H9 (cell line): ENCODE data around the gene BCKDHB. TPM values are rescaled to one million over a fixed set of nuclear protein-coding genes. Genes with fewer than 3 reads are reported as not detected.

Experiments used
- DNase-seq: peaks from one replicate; pipeline ENCODE4 v3.0.0-alpha.2; 2017
- H2AFZ ChIP-seq: one replicate; pipeline ENCODE4 v1.6.1; 2013; ENCODE audit warnings: mild to moderate bottlenecking, low read length, control low read depth, moderate library complexity
- H2AK5ac ChIP-seq: 2 replicates; pipeline ENCODE4 v1.6.1; 2013; ENCODE audit warnings: low read length, control low read depth, mixed read lengths; ENCODE audit not compliant: insufficient read length
- H2BK120ac ChIP-seq: one replicate; pipeline ENCODE4 v1.6.1; 2013; ENCODE audit warnings: low read depth, mild to moderate bottlenecking, low read length, control low read depth, inconsistent platforms; ENCODE audit not compliant: poor library complexity, severe bottlenecking
- H2BK12ac ChIP-seq: 2 replicates; pipeline ENCODE4 v1.6.1; 2013; ENCODE audit warnings: low read length, control low read depth, mixed read lengths, low read depth; ENCODE audit not compliant: insufficient read length
- H2BK15ac ChIP-seq: 2 replicates; pipeline ENCODE4 v1.6.1; 2013; ENCODE audit warnings: low read depth, low read length, control low read depth
- H2BK20ac ChIP-seq: one replicate; pipeline ENCODE4 v1.6.1; 2013; ENCODE audit warnings: low read depth, mild to moderate bottlenecking, low read length, control low read depth, inconsistent platforms; ENCODE audit not compliant: poor library complexity, severe bottlenecking
- H2BK5ac ChIP-seq: 2 replicates; pipeline ENCODE4 v1.6.1; 2013; ENCODE audit warnings: low read length, control low read depth, mixed read lengths; ENCODE audit not compliant: insufficient read length
- H3K14ac ChIP-seq: 2 replicates; pipeline ENCODE4 v1.6.1; 2013; ENCODE audit warnings: low read length, control low read depth; ENCODE audit not compliant: insufficient read depth
- H3K18ac ChIP-seq: 2 replicates; pipeline ENCODE4 v1.6.1; 2013; ENCODE audit warnings: low read depth, mild to moderate bottlenecking, mixed read lengths, low read length, control low read depth; ENCODE audit not compliant: insufficient read length
- H3K23ac ChIP-seq: 2 replicates; pipeline ENCODE4 v1.6.1; 2013; ENCODE audit warnings: low read length, control low read depth, mixed read lengths, low read depth; ENCODE audit not compliant: insufficient read length
- H3K23me2 ChIP-seq: 2 replicates; pipeline ENCODE4 v1.6.1; 2013; ENCODE audit warnings: low read depth, mild to moderate bottlenecking, mixed read lengths, low read length, control low read depth; ENCODE audit not compliant: insufficient read length, poor library complexity, severe bottlenecking
- H3K27ac ChIP-seq: 2 replicates; pipeline ENCODE4 v1.5.1; 2013; ENCODE audit warnings: low read length, control low read depth, mixed read lengths, low read depth; ENCODE audit not compliant: insufficient read length
- H3K27me3 ChIP-seq: 2 replicates; pipeline ENCODE4 v1.6.1; 2013; ENCODE audit warnings: low read length, control low read depth, inconsistent platforms; ENCODE audit not compliant: insufficient read depth
- H3K4ac ChIP-seq: 2 replicates; pipeline ENCODE4 v1.6.1; 2013; ENCODE audit warnings: low read depth, mild to moderate bottlenecking, control low read depth, inconsistent platforms, low read length, moderate library complexity
- H3K4me1 ChIP-seq: 2 replicates; pipeline ENCODE4 v1.6.1; 2013; ENCODE audit warnings: low read length, control low read depth, inconsistent platforms; ENCODE audit not compliant: insufficient read depth
- H3K4me2 ChIP-seq: 2 replicates; pipeline ENCODE4 v1.6.1; 2013; ENCODE audit warnings: low read length, control low read depth, mixed read lengths; ENCODE audit not compliant: insufficient read length, insufficient read depth
- H3K56ac ChIP-seq: 2 replicates; pipeline ENCODE4 v1.6.1; 2013; ENCODE audit warnings: low read depth, mild to moderate bottlenecking, mixed read lengths, low read length, control low read depth; ENCODE audit not compliant: insufficient read length
- H3K79me1 ChIP-seq: 2 replicates; pipeline ENCODE4 v1.6.1; 2013; ENCODE audit warnings: low read depth, mild to moderate bottlenecking, moderate library complexity, low read length, control low read depth, inconsistent platforms; ENCODE audit not compliant: insufficient read depth, poor library complexity, severe bottlenecking
- H3K79me2 ChIP-seq: 2 replicates; pipeline ENCODE4 v1.6.1; 2013; ENCODE audit warnings: low read length, control low read depth, inconsistent platforms; ENCODE audit not compliant: insufficient read depth
- H3K9ac ChIP-seq: 2 replicates; pipeline ENCODE4 v1.6.1; 2013; ENCODE audit warnings: low read length, control low read depth, mixed read lengths; ENCODE audit not compliant: insufficient read length; ENCODE audit errors: extremely low read depth
- H3K9me3 ChIP-seq: one replicate; pipeline ENCODE4 v1.6.1; 2013; ENCODE audit warnings: low read depth, low read length, inconsistent platforms; ENCODE audit not compliant: control insufficient read depth
- H3T11ph ChIP-seq: one replicate; pipeline ENCODE4 v1.6.1; 2013; ENCODE audit warnings: mild to moderate bottlenecking, low read length, control low read depth, inconsistent platforms
- H4K20me1 ChIP-seq: one replicate; pipeline ENCODE4 v1.6.1; 2013; ENCODE audit not compliant: control insufficient read depth, insufficient read length, insufficient read depth
- H4K5ac ChIP-seq: 2 replicates; pipeline ENCODE4 v1.6.1; 2013; ENCODE audit warnings: low read depth, mild to moderate bottlenecking, mixed read lengths, low read length, control low read depth; ENCODE audit not compliant: insufficient read length
- H4K8ac ChIP-seq: replicated peaks from 2 replicates; pipeline ENCODE4 v1.6.1; 2013; ENCODE audit warnings: low read length, control low read depth, mixed read lengths, low read depth; ENCODE audit not compliant: insufficient read length
- H4K91ac ChIP-seq: 2 replicates; pipeline ENCODE4 v1.6.1; 2013; ENCODE audit warnings: low read depth, mild to moderate bottlenecking, moderate library complexity, mixed read lengths, low read length, control low read depth; ENCODE audit not compliant: insufficient read length
- H3K27ac Mint-ChIP-seq, 3 experiments: 2 replicates in 2 of 3; 3 replicates in 1 of 3; pipeline ENCODE4 v1.8.0; 2020 to 2021; ENCODE audit warnings: mixed read lengths in 3 of 3, mild to moderate bottlenecking in 1 of 3, moderate library complexity in 1 of 3
- H3K27me3 Mint-ChIP-seq: 2 replicates; pipeline ENCODE4 v1.8.0; 2021; ENCODE audit warnings: low read depth, mild to moderate bottlenecking, moderate library complexity, mixed read lengths
- H3K36me3 Mint-ChIP-seq, 3 experiments: 2 replicates in 2 of 3; 3 replicates in 1 of 3; pipeline ENCODE4 v1.8.0; 2020 to 2021; ENCODE audit warnings: low read depth in 3 of 3, mixed read lengths in 3 of 3; ENCODE audit not compliant: insufficient read depth in 1 of 3
- H3K4me1 Mint-ChIP-seq, 2 experiments: 2 replicates each; pipeline ENCODE4 v1.8.0; 2020; ENCODE audit warnings: mixed read lengths in 2 of 2
- H3K4me3 Mint-ChIP-seq, 2 experiments: 2 replicates in 1 of 2; 3 replicates in 1 of 2; pipeline ENCODE4 v1.8.0; 2020 to 2021; ENCODE audit warnings: mild to moderate bottlenecking in 2 of 2, mixed read lengths in 2 of 2, moderate library complexity in 1 of 2
- H3K9me3 Mint-ChIP-seq, 2 experiments: 2 replicates in 1 of 2; 3 replicates in 1 of 2; pipeline ENCODE4 v1.8.0; 2020; ENCODE audit warnings: mild to moderate bottlenecking in 2 of 2, mixed read lengths in 2 of 2, moderate library complexity in 1 of 2
- whole genome bisulfite sequencing: extraction: QIAGEN DNeasy Blood & Tissue Kit; methylation state at CpG from one replicate; pipeline ENCODE4 v1.1.7; 2013; ENCODE audit warnings: missing lambda C conversion rate, low lambda C conversion rate, mixed read lengths; ENCODE audit not compliant: insufficient read length; ENCODE audit errors: extremely low coverage; 5-methylcytosine and 5-hydroxymethylcytosine counted together
- total RNA-seq: library from RNA; stranded (reverse); gene quantifications from 2 replicates; pipeline ENCODE4 v1.2.1, GENCODE V29; 2021
- TF ChIP-seq, protein P1 (sequence below): fragments of 200-600 bp; sonication (generic); conservative IDR thresholded peaks from 3 replicates; pipeline ENCODE4 v1.8.0; 2021; ENCODE audit warnings: antibody characterized with exemption, mild to moderate bottlenecking

The BCKDHB gene
- total RNA-seq, 1 experiment from 2014 or later = 26.6 TPM

DNA sequence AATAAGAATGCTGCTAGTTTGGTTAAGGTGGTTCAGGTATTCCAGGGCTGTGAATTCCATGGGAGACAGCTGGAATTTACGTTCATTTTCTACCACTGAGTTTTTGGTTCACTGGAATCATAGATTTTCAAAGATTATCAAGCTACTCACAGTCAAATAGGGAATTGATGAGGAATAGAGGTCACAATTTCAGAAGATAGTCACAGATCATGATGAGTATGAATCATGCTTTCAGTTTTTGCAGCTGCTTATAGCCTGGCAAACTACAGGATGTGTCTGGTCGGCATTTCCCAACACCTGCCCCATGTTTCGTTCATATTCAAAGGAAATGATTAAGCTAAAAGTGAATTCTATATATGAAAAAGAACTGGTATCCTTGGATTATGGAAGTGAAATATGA lies 58.7 kb downstream of the BCKDHB start:
- no peak overlapping the region for H2AFZ ChIP-seq
- H2AK5ac ChIP-seq = no peak overlapping the region
- H3K4me3 Mint-ChIP-seq = no peak overlapping the region

More for the DNA sequence above, 58.7 kb downstream of the BCKDHB start:
- Histone ChIP-seq H4K5ac (no peak overlapping the region), H3K27me3 (no peaks in the 10 kb centered on the region), H3K79me1 (no peaks in the 10 kb centered on the region), H2BK20ac (no peak overlapping the region), H2BK120ac (no peak overlapping the region), H3K4ac (no peak overlapping the region), H3K4me1 (no peaks in the 10 kb centered on the region), H3K23me2 (no peaks in the 10 kb centered on the region), H3K27ac (no peak overlapping the region), H3K56ac (no peak overlapping the region), H3K9me3 (no peaks in the 10 kb centered on the region), H3K18ac (no peak overlapping the region), H4K91ac (no peak overlapping the region), H4K8ac (no peak overlapping the region), H4K20me1 (no peaks in the 10 kb centered on the region), H3T11ph (no peak overlapping the region), H2BK12ac (no peak overlapping the region), H3K79me2 (no peaks in the 10 kb centered on the region), H3K14ac (no peak overlapping the region), H3K23ac (no peak overlapping the region), H2BK5ac (no peak overlapping the region), H3K9ac (no peak overlapping the region), H3K4me2 (no peak overlapping the region), H2BK15ac (no peak overlapping the region)
- TF ChIP-seq, protein P1, sequence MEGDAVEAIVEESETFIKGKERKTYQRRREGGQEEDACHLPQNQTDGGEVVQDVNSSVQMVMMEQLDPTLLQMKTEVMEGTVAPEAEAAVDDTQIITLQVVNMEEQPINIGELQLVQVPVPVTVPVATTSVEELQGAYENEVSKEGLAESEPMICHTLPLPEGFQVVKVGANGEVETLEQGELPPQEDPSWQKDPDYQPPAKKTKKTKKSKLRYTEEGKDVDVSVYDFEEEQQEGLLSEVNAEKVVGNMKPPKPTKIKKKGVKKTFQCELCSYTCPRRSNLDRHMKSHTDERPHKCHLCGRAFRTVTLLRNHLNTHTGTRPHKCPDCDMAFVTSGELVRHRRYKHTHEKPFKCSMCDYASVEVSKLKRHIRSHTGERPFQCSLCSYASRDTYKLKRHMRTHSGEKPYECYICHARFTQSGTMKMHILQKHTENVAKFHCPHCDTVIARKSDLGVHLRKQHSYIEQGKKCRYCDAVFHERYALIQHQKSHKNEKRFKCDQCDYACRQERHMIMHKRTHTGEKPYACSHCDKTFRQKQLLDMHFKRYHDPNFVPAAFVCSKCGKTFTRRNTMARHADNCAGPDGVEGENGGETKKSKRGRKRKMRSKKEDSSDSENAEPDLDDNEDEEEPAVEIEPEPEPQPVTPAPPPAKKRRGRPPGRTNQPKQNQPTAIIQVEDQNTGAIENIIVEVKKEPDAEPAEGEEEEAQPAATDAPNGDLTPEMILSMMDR = no peak
- no peaks in the 10 kb centered on the region; a peak in 1 of 7 replicates for H3K36me3 Mint-ChIP-seq
- H3K27me3 Mint-ChIP-seq = no peaks in the 10 kb centered on the region
- no peak for DNase-seq
- H3K4me1 Mint-ChIP-seq = no peaks in the 10 kb centered on the region; a peak in 1 of 4 replicates
- no CpG with 5 or more reads among the region's 3 CpGs for WGBS
- H3K9me3 Mint-ChIP-seq = no peaks in the 10 kb centered on the region
- no peak overlapping the region for H3K27ac Mint-ChIP-seq
